Neural cell (in vitro differentiated cells): ENCODE measurements around the gene DNAJC28. TPM values are rescaled to one million over a fixed set of nuclear protein-coding genes. Genes with fewer than 3 reads are reported as not detected.

Experiments used
- H2AFZ ChIP-seq: fragments of 200-600, 300-800 bp; sonication (generic), shearing (Covaris generic); 2 replicates; pipeline ENCODE4 v1.6.0; 2014; ENCODE audit warnings: low read depth, mild to moderate bottlenecking, antibody characterized with exemption, low read length, moderate library complexity
- H3F3A ChIP-seq: fragments of 200-600 bp; shearing (Covaris generic); 2 replicates; pipeline ENCODE4 v1.6.1; 2016; ENCODE audit warnings: mild to moderate bottlenecking, moderate library complexity, mixed read lengths, antibody characterized with exemption, low read length; ENCODE audit not compliant: insufficient read depth, poor library complexity, severe bottlenecking
- H3K27ac ChIP-seq: fragments of 200-600, 300-800 bp; sonication (generic), shearing (Covaris generic); 2 replicates; pipeline ENCODE4 v1.5.1; 2014; ENCODE audit warnings: mild to moderate bottlenecking, low read length, moderate library complexity
- H3K27me3 ChIP-seq: fragments of 300-800, 200-600 bp; sonication (generic), shearing (Covaris generic); 2 replicates; pipeline ENCODE4 v1.6.0; 2014; ENCODE audit warnings: mild to moderate bottlenecking, low read depth, low read length, moderate library complexity; ENCODE audit not compliant: insufficient read depth
- H3K36me3 ChIP-seq: fragments of 300-800, 200-600 bp; sonication (generic), shearing (Covaris generic); 2 replicates; pipeline ENCODE4 v1.5.1; 2014; ENCODE audit warnings: mild to moderate bottlenecking, antibody characterized with exemption, low read length, moderate library complexity; ENCODE audit not compliant: insufficient read depth
- H3K4me2 ChIP-seq: fragments of 300-800, 200-600 bp; sonication (generic), shearing (Covaris generic); 2 replicates; pipeline ENCODE4 v1.6.0; 2014; ENCODE audit warnings: mild to moderate bottlenecking, low read length
- H3K4me3 ChIP-seq: fragments of 300-800, 200-600 bp; sonication (generic), shearing (Covaris generic); 2 replicates; pipeline ENCODE4 v1.5.1; 2014; ENCODE audit warnings: mild to moderate bottlenecking, low read length, moderate library complexity
- H3K79me2 ChIP-seq: fragments of 200-600 bp; shearing (Covaris generic); replicated peaks from 2 replicates; pipeline ENCODE4 v1.6.0; 2014; ENCODE audit warnings: mild to moderate bottlenecking, low read length, moderate library complexity; ENCODE audit not compliant: insufficient read depth
- H3K9ac ChIP-seq: fragments of 300-800, 200-600 bp; sonication (generic), shearing (Covaris generic); 2 replicates; pipeline ENCODE4 v1.6.1; 2016; ENCODE audit warnings: mild to moderate bottlenecking, low read length, mixed read lengths
- H3K9me2 ChIP-seq: fragments of 200-600 bp; shearing (Covaris generic); 2 replicates; pipeline ENCODE4 v1.6.1; 2016; ENCODE audit warnings: mild to moderate bottlenecking, low read length, mixed read lengths; ENCODE audit not compliant: insufficient read depth
- H3K9me3 ChIP-seq: fragments of 200-600, 300-800 bp; sonication (generic), shearing (Covaris generic); 2 replicates; pipeline ENCODE4 v1.6.1; 2016; ENCODE audit warnings: mild to moderate bottlenecking, mixed run types, low read length, moderate library complexity, mixed read lengths
- H4K20me1 ChIP-seq: fragments of 200-600 bp; shearing (Covaris generic); 2 replicates; pipeline ENCODE4 v1.6.1; 2016; ENCODE audit warnings: mild to moderate bottlenecking, mixed run types; ENCODE audit not compliant: insufficient read depth
- EP300 ChIP-seq: fragments of 450-650 bp; conservative IDR thresholded peaks from 2 replicates; pipeline ENCODE4 v1.6.1; 2014; ENCODE audit warnings: antibody characterized with exemption, mild to moderate bottlenecking, moderate library complexity; ENCODE audit not compliant: poor library complexity, severe bottlenecking
- EZH2 ChIP-seq: fragments of 200-600, 300-800 bp; shearing (Covaris generic), sonication (generic); IDR thresholded peaks from 2 replicates; pipeline ENCODE4 v1.6.1; 2014; ENCODE audit warnings: antibody characterized with exemption, low read length, borderline replicate concordance, mild to moderate bottlenecking; ENCODE audit not compliant: insufficient read depth, poor library complexity, severe bottlenecking
- MXI1 ChIP-seq: fragments of 450-650 bp; conservative IDR thresholded peaks from 2 replicates; pipeline ENCODE4 v1.6.1; 2014; ENCODE audit warnings: antibody characterized with exemption, mild to moderate bottlenecking; ENCODE audit not compliant: poor library complexity, severe bottlenecking
- POLR2AphosphoS5 ChIP-seq: IDR thresholded peaks from 2 replicates; pipeline ENCODE4 v1.6.1; 2012
- RAD21 ChIP-seq: fragments of 450-650 bp; conservative IDR thresholded peaks from 2 replicates; pipeline ENCODE4 v1.6.1; 2014; ENCODE audit warnings: antibody characterized with exemption, mild to moderate bottlenecking, moderate library complexity
- SMC3 ChIP-seq: fragments of 450-650 bp; conservative IDR thresholded peaks from 2 replicates; pipeline ENCODE4 v1.6.1; 2014; ENCODE audit warnings: antibody characterized with exemption, mild to moderate bottlenecking, moderate library complexity; ENCODE audit not compliant: poor library complexity
- TAF1 ChIP-seq: IDR thresholded peaks from 2 replicates; pipeline ENCODE4 v1.6.1; 2012; ENCODE audit warnings: low read depth
- polyA plus RNA-seq: library from polyadenylated mRNA; depleted of rRNA; stranded (reverse); fragments of >200 nt; gene quantifications from 2 replicates; pipeline ENCODE4 v1.2.3, GENCODE V29; 2014
- TF ChIP-seq, protein P1 (sequence below): fragments of 450-650 bp; IDR thresholded peaks from 2 replicates; pipeline ENCODE4 v1.5.1; 2014; ENCODE audit warnings: antibody characterized with exemption, mild to moderate bottlenecking, moderate library complexity; ENCODE audit not compliant: poor library complexity, severe bottlenecking
- TF ChIP-seq, protein P2 (sequence below): IDR thresholded peaks from 2 replicates; pipeline ENCODE4 v1.6.1; 2012; ENCODE audit warnings: borderline replicate concordance

Gene DNAJC28
- polyA plus RNA-seq, 1 donor from 2014 or later, result 5.5 TPM

DNA sequence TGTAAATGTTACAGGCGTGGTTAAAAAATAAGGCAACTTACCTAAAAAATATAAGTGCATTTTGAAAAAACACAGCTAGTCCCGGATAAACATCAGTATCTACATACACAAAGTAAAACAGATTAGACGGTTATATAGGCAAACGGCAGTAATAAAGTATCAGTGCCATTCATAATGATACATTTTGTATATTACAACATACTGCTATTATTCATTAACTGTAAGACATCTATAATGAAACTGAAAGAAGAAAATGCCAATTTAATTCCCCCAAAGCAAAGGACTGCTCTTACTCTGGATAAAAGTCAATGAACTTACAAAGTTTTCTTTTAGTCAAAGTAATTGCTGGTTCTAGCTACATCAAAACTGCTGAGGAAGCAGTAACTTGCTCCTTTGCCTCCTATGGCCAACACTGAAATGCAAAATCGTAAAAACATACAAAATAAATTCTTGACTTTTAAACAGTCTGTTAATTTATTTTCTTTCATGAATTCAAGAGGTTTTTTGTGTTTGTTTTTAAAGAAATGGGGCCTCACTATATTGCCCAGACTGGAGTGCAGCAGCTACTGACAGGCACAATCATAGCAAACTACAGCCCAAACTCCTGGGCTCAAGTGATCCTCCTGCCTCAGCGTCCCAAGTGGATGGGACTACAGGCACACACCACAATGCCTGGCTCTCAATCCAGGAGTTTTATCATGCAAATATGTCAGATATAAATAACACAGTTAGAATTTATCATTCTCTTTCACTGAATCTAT lies 35.6 kb downstream of the DNAJC28 start:
- H3K9ac ChIP-seq, result no peak overlapping the region
- H3K9me2 ChIP-seq, result no peaks in the 10 kb centered on the region
- H3K27me3 ChIP-seq, result no peaks in the 10 kb centered on the region
- no peak overlapping the region for H2AFZ ChIP-seq
- H3K4me3 ChIP-seq, result no peak overlapping the region
- no peaks in the 10 kb centered on the region for H3K9me3 ChIP-seq
- H3K27ac ChIP-seq, result no peak overlapping the region
- no peaks in the 10 kb centered on the region for H4K20me1 ChIP-seq
- no peaks in the 10 kb centered on the region for H3K79me2 ChIP-seq
- TF ChIP-seq POLR2AphosphoS5 (no peak), SMC3 (no peak), TAF1 (no peak), EZH2 (no peak), MXI1 (no peak), EP300 (no peak), RAD21 (no peak)
- TF ChIP-seq, protein P1, sequence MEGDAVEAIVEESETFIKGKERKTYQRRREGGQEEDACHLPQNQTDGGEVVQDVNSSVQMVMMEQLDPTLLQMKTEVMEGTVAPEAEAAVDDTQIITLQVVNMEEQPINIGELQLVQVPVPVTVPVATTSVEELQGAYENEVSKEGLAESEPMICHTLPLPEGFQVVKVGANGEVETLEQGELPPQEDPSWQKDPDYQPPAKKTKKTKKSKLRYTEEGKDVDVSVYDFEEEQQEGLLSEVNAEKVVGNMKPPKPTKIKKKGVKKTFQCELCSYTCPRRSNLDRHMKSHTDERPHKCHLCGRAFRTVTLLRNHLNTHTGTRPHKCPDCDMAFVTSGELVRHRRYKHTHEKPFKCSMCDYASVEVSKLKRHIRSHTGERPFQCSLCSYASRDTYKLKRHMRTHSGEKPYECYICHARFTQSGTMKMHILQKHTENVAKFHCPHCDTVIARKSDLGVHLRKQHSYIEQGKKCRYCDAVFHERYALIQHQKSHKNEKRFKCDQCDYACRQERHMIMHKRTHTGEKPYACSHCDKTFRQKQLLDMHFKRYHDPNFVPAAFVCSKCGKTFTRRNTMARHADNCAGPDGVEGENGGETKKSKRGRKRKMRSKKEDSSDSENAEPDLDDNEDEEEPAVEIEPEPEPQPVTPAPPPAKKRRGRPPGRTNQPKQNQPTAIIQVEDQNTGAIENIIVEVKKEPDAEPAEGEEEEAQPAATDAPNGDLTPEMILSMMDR, result no peak
- TF ChIP-seq, protein P2, sequence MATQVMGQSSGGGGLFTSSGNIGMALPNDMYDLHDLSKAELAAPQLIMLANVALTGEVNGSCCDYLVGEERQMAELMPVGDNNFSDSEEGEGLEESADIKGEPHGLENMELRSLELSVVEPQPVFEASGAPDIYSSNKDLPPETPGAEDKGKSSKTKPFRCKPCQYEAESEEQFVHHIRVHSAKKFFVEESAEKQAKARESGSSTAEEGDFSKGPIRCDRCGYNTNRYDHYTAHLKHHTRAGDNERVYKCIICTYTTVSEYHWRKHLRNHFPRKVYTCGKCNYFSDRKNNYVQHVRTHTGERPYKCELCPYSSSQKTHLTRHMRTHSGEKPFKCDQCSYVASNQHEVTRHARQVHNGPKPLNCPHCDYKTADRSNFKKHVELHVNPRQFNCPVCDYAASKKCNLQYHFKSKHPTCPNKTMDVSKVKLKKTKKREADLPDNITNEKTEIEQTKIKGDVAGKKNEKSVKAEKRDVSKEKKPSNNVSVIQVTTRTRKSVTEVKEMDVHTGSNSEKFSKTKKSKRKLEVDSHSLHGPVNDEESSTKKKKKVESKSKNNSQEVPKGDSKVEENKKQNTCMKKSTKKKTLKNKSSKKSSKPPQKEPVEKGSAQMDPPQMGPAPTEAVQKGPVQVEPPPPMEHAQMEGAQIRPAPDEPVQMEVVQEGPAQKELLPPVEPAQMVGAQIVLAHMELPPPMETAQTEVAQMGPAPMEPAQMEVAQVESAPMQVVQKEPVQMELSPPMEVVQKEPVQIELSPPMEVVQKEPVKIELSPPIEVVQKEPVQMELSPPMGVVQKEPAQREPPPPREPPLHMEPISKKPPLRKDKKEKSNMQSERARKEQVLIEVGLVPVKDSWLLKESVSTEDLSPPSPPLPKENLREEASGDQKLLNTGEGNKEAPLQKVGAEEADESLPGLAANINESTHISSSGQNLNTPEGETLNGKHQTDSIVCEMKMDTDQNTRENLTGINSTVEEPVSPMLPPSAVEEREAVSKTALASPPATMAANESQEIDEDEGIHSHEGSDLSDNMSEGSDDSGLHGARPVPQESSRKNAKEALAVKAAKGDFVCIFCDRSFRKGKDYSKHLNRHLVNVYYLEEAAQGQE, result no peak
- H3K4me2 ChIP-seq, result no peak overlapping the region
- no peaks in the 10 kb centered on the region for H3F3A ChIP-seq
- no peaks in the 10 kb centered on the region for H3K36me3 ChIP-seq

DNA sequence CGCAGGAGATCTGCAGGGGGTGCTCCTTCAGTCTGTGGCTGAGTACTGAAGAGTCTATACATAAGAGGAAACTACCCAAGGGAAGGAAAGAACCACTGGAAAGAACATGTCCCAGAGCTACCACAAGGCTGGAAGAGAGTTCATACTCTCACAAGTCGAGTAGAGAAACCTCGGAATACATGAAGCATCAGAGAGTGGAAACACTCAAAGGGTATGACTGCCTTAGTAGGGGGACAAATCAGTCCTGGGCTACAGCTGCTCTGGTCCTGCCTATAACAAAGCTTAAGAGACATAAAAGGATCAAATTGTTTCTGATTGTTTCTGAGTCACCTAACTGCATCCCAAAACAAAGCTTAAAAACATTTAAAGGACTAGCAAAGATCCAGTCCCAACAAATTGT lies 39.2 kb downstream of the DNAJC28 start:
- H3F3A ChIP-seq, result no peaks in the 10 kb centered on the region
- no peaks in the 10 kb centered on the region for H3K9me2 ChIP-seq
- H3K27ac ChIP-seq, result no peak overlapping the region
- no peaks in the 10 kb centered on the region for H3K79me2 ChIP-seq
- no peaks in the 10 kb centered on the region for H3K9me3 ChIP-seq
- no peaks in the 10 kb centered on the region for H3K36me3 ChIP-seq
- no peak overlapping the region for H2AFZ ChIP-seq
- no peak overlapping the region for H3K9ac ChIP-seq
- H4K20me1 ChIP-seq, result no peaks in the 10 kb centered on the region
- H3K4me3 ChIP-seq, result no peak overlapping the region
- H3K27me3 ChIP-seq, result no peaks in the 10 kb centered on the region
- TF ChIP-seq RAD21 (no peak), POLR2AphosphoS5 (no peak), MXI1 (no peak)
- TF ChIP-seq, protein P2, result no peak
- H3K4me2 ChIP-seq, result no peak overlapping the region
